ENCODE data around the gene MAU2.
A peak's percentile ranks its signal among the peaks of the same experiment; 100 is the strongest.
"Not testable (repeated sequence)": the region's sequence is repeated elsewhere in the genome, so short reads cannot be mapped to it uniquely, and the experiment has no call there.

The MAU2 gene

DNA sequence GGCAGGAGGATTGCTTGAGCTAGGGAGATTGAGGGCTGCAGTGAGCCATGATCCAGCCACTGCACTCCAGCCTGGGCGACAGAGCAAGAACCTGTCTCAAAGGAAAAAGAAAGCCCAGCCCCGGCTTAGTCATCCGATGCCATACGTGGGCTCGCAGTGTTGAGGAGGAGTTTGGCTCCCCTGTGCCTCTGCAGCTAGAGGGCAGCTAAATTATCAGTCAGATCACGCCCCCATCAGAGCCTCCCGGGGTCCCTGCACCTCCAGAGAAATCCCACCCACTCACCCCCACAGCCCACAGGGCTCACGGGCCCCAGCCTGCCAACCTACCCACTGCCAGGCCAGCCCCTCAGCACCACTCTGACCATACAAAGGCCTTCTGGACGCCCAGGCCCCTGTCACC is 27.6 kb downstream of the MAU2 start:
- DNase-seq, result no peak

DNA sequence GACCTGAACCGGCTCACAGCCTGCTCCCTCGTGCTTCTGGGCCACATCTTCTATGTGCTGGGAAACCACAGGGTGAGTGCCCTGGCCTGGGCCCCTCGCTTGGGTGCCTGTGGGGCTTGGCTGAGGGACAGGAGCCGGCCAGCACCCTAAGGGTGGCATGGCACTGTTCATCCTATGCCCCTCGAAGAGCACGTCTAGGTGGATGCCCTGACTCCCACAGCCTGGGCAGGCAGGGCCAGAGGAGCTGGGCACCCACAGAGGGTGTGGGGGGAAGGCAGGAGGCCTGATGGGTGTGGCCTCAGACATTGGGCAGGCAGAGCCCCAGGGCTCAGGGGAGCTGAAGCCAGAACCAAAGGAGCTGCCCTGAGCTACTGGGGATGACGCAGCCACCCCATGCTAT is 28.7 kb downstream of the MAU2 start:
- DNase-seq, result no peak

DNA sequence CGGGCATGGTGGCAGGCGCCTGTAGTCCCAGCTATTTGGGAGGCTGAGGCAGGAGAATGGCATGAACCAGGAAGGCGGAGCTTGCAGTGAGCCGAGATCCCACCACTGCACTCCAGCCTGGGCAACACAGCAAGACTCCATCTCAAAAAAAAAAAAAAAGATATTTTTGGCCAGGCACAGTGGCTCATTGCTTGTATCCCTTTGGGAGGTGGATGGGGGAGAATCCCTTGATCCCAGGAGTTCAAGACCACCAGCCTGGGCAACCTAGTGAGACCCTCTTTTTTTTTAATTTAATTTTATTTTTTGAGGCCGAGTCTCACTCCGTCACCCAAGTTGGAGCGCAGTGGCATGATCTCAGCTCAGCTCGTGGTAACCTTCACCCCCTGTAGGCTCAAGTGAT is 30.1 kb downstream of the MAU2 start:
- not testable (repeated sequence) for DNase-seq

DNA sequence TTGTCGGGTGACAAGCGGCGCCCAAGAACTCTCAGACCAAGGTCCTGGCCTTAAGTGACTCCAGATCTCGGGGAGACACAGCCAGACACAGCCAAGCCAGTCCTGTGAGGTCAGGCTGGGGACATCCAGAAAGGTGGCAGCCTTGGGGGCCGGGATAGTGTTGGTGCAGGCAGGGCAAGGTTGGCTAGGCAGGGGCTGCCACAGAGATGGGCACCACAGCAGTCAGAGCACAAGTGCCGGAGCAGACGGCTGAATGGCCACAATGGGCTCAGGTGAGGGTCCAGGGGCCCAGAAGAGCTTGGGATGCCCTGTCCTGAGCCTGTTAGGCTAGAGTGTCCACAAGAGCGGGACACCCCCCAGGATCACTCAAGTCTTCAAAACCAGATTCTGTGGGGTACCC is 32.2 kb downstream of the MAU2 start:
- no peak for DNase-seq

DNA sequence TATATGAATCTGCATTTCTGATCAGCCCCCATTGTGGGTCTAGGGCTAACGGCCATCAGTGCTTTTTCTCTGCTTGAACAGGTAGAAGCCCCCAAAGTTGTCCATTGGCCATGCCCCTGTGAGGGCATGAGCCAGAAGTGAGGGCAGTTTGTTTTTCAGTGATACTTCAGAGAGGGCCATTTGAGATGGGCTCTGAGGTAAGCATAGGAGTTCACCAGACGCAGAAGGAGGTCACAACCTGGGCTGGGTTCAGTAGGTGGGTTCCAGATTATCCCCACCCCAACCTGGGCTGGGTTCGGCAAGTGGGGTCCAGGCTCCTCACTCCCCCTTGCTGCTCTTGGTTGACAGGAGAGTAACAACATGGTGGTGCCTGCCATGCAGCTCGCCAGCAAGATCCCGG is 33.4 kb downstream of the MAU2 start:
- no peak for DNase-seq

DNA sequence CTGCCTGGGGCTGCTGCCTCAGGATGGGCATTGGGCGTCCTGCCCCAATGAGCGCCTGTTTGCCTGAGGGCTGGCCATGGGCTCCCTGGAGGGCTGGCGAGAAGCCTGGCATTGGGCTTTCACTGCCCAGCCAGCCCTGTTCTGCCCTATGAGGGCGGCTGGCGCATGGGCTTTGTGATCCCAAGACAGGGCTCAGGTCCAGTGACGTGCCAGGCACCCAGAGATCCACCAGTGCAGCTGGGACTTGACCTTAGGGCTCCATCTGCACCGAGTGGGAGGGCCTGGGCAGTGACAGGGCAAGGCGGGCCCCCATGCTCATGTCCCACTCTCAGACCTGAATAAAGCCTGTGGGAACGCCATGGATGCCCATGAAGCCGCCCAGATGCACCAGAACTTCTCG is 34.3 kb downstream of the MAU2 start:
- DNase-seq, result no peak

DNA sequence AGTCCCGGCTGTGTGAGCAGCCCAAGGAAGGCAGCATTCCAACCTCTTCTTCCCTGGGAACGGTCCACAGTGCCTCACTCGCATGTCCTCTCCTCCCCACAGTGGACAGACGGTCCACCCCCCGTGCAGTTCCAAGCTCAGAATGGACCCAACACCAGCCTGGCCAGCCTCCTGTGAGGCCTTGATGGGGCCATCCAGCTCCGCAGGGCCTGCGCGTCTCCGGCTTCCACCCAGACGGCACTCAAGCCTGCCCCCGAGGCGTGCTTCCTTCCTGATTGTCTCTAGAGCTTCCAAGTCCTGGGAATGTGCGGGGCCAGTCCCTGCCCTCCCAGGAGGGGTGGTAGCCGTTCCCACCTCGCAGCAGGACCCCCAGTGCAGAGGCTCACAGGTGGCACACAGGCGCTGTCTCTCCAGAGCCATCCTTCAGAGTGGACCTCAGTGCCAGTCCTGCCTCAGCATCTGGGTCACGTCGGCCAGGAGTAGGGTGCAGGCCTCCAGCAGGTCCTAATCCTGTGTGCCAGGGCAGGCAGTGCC is 35.0 kb downstream of the MAU2 start:
- no peak for DNase-seq

DNA sequence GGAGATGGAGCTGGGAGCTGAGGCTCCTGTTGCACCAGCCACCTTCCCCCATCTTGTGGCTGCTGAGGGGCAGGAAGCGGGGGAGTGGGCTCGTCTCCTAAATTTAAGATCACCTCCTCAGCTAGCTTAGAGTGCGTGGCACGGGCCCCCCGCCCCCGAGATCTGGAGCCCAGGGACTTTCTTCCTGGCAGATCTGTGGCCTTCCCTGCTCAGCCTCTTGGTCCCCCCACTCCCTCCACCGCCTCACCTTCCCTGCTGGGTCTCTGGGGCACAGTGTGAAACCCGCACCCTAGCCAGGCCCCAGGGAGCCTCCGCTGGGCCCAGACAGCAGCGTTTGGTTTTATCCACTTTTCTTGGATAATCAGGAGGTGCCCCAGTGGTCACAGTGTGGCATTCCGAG is 35.9 kb downstream of the MAU2 start:
- DNase-seq, result no peak

DNA sequence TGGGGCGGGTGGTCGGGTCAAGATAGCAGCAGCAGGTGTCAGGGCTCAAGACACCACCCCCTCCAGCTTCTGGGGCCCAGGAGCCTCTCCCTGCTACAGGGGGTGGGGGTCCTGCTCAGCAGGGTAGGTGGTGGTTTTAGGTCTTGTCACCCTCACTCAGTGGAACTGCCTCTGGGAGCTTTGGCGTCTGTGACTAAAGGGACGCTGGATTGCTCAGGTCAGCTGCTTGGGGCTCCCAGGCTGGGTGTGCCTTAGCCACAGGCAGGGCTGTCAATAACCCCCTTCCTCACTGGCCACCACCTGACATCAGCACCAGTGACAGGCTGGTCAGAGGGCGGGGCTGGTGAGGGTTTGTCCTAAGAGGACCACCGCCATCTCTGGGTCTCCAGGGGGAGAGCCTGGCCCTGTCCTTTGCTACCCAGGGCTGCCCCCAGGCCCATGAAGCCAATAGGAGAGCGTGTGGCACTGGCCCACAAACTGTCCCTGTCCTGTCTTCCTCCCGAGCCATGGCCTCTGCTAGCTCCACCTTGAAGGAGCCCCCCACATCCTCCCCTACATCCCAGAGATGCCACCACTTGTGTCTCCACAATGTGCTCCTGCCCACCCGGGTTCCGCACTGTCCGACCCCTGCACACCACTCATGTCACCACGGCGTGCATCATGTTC is 36.4 kb downstream of the MAU2 start:
- DNase-seq, result no peak

DNA sequence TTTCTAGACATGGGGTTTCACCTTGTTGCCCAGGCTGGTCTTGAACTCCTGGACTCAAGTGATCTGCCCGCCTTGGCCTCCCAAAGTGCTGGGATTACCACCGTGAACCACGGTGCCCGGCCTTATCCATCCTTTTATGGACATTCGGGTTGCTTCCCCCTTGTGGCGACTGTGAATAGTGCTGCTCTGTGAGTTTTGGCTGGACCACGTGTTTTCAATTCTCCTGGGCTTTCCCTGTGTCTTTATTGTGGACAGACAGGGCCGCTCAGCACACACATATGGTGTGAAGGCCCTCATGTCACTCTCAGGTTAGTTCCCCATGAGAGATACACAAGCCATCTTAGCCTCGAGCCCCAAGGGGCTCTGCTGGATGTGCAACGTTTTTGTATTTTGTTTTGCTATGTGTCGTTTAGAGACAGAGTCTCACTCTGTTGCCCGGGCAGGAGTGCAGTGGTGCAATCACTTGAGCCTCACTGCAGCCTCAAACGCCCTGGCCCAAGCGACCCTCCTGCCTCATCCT is 40.5 kb downstream of the MAU2 start:
- peak; percentile 84 to 91 (median 87) for DNase-seq

DNA sequence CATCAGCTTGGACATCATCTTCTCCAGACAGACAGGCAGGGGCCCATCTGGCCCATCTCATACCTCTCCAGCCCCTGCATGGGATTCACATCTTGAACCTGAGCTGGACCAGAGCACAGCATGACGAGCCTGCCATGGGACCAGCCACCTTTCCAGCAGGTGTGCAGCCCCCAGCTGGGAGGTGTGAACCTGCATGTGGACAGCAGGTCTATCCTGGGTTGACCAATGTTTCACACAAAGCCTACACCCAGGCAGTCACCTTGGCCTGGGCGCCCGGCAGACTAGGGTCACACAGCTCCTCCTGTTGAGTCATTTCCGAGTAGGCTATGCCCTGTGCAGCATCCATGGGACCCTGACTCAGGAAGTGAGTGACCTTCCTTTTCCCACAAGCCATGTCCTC is 41.4 kb downstream of the MAU2 start:
- DNase-seq, result no peak

DNA sequence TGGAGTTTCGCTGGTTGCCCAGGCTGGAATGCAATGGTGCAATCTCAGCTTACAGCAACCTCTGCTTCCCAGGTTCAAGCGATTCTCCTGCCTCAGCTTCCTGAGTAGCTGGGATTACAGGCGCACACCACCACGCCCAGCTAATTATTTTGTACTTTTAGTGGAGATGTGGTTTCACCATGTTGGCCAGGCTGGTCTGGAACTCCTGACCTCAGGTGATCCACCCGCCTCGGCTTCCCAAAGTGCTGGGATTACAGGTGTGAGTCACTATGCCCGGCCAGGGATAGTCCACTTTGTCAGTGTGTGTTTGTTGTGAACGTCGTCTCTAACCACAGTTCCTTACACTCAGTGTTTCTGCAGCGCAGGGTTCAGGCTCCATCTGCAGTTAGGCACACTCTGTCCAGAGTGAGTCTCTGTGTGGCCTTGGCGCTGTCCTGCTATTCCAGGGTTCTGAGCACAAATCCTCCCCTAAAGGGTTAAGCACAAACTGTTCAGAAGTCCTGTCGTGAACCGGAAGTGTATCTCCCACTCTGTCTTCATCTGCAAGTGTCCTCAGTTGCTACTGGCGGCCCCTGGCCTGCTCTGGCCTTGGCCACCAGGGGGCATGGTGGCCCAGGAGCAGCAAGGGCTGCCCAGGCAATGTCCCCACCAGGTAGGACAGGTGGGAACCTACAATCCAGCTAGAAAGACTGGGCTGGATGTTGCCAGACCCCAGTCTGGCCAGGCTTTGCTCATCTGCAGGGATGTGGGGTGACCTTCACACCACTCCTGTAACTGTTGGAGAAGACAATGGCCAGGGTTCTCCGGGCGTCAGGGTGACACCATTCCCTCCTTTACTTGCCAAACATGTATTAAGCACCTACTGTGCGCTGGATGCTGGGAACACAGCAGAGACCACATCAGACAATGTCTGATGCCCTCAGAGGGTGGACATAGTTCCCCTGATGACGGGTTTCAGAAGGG is 46.1 kb downstream of the MAU2 start:
- DNase-seq, result peak; percentile 83 to 90 (median 87)

DNA sequence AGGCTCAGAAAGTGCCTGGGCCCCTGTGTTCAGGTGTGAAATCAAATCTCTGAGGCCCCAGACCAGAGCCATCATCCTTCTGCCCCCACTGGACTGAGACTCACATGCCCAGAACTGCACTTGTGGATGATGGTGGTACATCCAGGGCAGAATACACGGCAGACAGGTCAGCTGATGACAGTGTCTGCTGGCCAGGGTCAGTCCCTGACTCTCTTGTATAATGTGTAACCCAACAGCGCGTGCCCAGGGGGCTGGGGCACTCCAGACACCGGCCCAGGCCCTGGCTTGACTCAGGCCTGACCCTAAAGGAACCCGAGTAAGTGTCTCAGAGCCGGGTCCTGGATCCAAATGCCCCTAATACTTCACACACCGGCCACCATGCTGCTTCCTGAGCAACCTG is 47.5 kb downstream of the MAU2 start:
- no peak for DNase-seq

DNA sequence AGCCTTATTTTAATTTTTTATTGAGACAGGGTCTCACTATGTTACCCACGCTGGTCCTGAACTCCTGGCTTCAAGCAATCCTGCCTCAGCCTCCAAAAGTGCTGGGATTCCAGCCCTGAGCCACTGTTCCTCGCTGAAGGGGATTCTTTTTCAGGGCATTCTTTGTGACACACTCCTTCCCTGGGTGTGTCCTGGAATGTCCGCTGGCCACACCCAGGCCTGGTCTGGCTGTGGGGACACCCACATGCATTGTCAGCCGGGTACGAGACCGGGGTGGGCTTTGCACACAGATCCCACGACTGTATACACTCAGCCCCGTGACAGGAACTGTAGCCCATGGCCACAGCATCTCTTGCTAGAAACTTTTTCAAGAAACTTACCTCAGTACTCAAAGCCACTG is 50.4 kb downstream of the MAU2 start:
- no peak for DNase-seq

DNA sequence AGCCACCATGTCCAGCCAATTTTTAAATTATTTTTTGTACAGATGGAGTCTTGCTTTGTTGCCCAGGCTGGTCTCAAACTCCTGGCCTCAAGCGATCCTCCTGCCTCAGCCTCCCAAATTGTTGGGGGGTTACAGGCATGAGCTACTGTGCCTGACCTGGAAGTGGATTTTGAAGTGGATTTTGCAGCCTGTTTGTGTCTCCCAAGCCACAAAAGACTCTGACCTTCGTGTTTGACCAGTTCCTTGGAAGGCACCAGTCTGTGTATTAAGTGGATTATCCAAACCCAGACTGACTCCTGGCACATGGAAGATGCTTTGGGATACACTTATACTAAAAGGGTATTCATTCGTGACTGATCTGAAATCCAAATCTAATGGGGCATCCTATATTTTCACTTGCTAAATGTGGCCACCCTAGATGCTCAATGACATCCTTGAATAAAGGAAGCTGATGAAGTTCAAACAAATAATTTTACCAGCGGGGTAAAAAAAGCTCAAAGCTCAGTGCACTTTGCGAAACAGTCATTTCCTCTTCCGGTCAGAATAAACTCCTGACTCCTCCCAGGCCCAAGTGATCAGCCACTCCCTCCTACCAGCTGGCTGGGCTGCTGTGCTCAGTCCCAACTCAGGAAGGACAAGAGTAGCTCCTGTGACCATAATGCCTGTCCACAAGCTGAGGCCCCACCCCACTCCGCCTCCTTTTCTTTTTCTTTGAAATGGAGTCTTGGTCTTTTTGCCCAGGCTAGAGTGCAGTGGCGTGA is 52.2 kb downstream of the MAU2 start:
- DNase-seq, result peak; percentile 90 to 95 (median 94)

DNA sequence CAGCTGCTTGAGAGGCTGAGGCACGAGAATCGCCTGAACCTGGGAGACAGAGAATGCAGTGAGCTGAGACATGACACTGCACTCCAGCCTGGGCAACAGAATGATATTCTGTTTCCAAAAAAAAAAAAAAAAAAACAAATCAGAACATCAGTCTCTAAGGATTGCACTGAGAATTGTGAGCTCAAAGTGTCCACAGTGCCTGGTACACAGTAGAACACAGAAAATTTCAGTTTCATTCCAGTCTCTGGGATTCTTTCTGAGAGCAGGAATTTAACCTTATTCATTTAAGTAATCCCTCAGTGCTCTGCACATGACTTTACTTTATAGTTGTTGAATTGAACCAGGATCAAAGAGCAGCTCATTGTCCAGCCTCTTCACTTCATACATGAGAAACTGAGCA is 58.9 kb downstream of the MAU2 start:
- no peak for DNase-seq

DNA sequence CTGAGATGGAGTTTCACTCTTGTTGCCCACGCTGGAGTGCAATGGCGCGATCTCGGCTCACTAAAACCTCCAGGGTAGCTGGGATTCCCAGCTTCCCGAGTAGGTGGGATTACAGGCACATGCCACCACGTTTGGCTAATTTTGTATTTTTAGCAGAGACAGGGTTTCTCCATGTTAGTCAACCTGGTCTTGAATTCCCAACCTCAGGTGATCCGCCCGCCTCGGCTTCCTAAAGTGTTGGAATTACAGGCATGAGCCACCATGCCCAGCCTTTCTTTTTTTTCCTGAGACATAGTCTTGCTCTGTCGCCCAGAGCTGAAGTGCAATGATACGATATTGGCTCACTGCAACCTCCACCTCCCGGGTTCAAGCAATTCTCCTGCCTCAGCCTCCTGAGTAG is 59.7 kb downstream of the MAU2 start:
- not testable (repeated sequence) for DNase-seq

DNA sequence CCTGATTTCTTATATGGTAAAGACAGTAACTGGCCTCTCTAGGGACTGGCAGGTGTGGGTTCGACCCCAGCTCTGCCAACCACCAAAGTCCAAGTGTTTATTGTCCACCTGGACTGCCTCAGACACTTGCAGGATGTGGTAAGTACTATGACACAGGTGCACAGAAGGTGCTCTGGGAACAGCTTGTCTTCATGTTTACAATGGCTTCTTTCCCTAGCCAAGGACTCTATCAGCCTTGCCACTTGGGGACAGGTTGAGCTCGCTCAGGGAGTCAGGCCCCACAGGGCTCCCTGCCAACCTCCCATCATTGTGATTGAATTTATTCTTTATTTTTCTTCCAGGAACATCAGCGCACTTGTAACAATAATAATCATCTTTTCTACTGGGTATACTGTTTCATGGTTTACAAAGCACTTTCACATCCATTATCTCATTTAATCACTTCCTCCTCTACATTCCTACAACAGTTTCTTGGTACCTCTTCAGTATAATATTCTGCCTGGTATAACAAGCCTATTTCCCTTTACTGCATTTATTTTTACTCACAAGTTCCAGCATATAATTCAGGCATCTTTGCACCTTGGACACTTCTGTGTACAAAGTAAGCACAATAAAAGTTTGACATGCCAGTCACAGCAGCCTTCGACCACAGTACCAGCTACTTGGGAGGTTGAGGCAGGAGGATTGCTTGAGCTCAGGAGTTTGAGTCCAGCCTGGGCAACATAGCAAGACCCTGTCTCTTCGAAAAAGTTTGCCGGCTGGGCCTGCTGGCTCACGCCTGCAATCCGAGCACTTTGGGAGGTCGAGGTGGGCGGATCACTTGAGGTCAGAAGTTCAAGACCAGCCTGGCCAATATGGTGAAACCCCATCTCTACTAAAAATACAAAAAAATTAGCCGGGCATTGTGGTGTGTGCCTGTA is 60.6 kb downstream of the MAU2 start:
- DNase-seq, result peak in 1 of 4 experiments; percentile 36

DNA sequence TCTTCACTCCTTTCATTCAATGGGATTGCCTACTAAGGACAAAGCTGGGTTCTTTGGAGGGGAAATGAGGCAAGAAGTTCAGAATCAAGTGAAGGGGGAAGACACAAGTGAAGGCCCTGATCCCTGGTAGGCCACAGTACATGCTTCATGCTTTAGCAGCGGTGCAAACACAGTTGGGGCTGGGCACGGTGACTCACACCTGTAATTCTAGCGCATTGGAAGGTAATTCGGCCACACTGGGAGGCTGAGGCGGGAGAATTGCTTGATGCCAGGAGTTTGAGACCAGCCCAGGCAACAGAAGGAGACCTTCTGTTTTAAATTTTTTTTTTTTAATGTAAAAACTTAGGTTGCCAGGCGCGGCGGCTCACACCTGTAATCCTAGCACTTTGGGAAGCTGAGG is 61.5 kb downstream of the MAU2 start:
- no peak for DNase-seq

DNA sequence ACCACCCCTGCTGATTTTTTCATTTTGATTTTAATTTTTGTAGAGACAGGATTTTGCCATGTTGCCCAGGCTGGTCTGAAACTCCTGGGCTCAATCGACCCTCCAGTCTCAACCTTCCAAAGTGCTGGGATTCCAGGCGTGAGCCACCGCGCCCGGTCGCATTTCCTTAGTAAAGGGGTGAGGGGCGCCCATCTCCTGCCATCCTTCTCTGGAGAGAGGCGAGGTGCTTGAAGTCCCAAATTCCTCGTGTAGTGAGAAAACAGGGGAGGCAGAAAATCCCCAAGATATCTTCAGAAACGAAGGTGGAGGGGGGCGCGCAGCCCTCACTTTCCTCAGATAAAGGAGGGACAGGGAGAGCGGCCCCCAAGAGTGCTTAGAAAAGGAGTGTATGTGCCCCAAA is 63.9 kb downstream of the MAU2 start:
- no peak for DNase-seq

DNA sequence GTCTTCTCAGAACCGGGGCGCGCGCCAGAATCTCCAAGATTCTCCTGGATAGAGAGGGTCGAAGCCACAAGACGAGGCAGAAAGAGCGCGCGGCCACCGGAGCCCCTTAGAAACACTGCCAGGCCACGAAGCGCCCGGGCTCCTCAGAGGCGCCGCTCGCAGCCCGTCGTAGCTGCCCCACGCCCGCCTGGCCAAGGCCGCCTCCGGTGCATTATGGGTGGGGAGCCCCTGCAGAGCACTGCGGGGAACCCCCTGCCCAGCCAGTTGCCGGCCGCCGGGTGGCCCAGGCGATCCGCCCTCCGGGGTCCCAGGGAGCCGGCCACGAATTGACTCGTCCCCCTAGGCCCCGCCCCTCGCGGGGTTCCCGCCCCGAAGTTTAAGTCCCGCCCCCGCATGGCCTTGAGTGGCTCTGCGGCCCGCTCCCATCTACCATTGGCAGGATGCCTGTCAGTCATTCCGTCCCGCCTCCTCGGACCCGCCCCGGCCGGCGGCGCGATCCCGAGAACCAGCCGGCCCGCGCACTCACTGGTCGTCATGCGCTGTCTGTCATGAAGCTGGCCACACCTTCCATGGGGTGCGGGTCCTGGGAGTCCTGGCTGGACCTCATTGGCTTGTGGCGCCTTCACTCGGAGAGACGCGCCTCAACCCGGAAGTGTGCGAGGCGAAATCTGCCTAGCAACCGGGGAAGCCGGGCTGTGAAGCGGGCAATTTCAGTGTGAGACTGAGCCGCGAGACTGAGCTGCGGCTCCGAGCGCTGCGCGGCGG is 64.7 kb downstream of the MAU2 start:
- DNase-seq, result peak; percentile 100

Measured in suppressor macrophage (primary cell).